Measurements from ENCODE around the gene GPAM. TPM values are rescaled to one million over a fixed set of nuclear protein-coding genes. Genes with fewer than 3 reads are reported as not detected.

GPAM gene
- total and polyA plus RNA-seq, 2 of the 8 experiments (the other 6 are each of a cell fraction or from before 2014, with no cell fraction given): 5.5 to 15.5 TPM

GRCh38 chr10:112131346-112131745 lies 52.2 kb downstream of the GPAM start (continued):
- no peak for TF ChIP-seq GTF2F1 (IDR thresholded peaks at IDR 0.05; ENCODE audit: borderline replicate concordance, low read depth, low read length)
- no peak for TF ChIP-seq RNF2 (IDR thresholded peaks at IDR 0.05; ENCODE audit: borderline replicate concordance, low read depth, low read length, missing control alignments, poor library complexity, severe bottlenecking)
- TF ChIP-seq, protein P1, sequence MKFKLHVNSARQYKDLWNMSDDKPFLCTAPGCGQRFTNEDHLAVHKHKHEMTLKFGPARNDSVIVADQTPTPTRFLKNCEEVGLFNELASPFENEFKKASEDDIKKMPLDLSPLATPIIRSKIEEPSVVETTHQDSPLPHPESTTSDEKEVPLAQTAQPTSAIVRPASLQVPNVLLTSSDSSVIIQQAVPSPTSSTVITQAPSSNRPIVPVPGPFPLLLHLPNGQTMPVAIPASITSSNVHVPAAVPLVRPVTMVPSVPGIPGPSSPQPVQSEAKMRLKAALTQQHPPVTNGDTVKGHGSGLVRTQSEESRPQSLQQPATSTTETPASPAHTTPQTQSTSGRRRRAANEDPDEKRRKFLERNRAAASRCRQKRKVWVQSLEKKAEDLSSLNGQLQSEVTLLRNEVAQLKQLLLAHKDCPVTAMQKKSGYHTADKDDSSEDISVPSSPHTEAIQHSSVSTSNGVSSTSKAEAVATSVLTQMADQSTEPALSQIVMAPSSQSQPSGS (IDR thresholded peaks at IDR 0.05; ENCODE audit: low read length): no peak
- TF ChIP-seq CHD1 (IDR thresholded peaks at IDR 0.05; ENCODE audit: low read depth, low read length): no peak

All from H1 (cell line).